ENCODE data around the gene GKAP1. TPM values are rescaled to one million over a fixed set of nuclear protein-coding genes. Genes with fewer than 3 reads are reported as not detected.
"Not testable (repeated sequence)": the region's sequence is repeated elsewhere in the genome, so short reads cannot be mapped to it uniquely, and the experiment has no call there.

GKAP1 gene
- polyA plus RNA-seq, 1 of the 3 experiments (the other 2 are of a cell fraction) = 1.7 TPM

GRCh38 chr9:83733739-83734138 lies 83.8 kb downstream of the GKAP1 start:
- Histone ChIP-seq H3K9me2 (no peaks in the 10 kb centered on the region), H3K27ac (ENCODE audit: low read depth in 2 of 2, low read length in 1 of 2) (no peak overlapping the region), H4K20me1 (ENCODE audit: insufficient read depth) (no peaks in the 10 kb centered on the region), H3K36me3 (replicated peaks in 1 of 2; ENCODE audit: control insufficient read depth in 1 of 2, insufficient read depth in 2 of 2, low read length in 1 of 2) (no peaks in the 10 kb centered on the region), H3K27me3 (ENCODE audit: insufficient read depth) (no peaks in the 10 kb centered on the region), H3K79me2 (ENCODE audit: insufficient read depth) (no peaks in the 10 kb centered on the region), H3K9me3 (no peaks in the 10 kb centered on the region; the same call in 1 of the 2 replicates), H3K4me3 (ENCODE audit: low read depth in 2 of 2, low read length in 1 of 2) (no peak overlapping the region), H3K4me1 (ENCODE audit: control insufficient read depth in 1 of 2, insufficient read depth in 2 of 2, low read depth in 1 of 2, low read length in 1 of 2) (no peaks in the 10 kb centered on the region), H3K9ac (no peak overlapping the region), H3K4me2 (no peak overlapping the region), H3F3A (replicated peaks; ENCODE audit: insufficient read depth) (no peaks in the 10 kb centered on the region), H2AFZ (ENCODE audit: low read depth) (no peak overlapping the region)
- DNase-seq = no peak
- 89% methylated on average over 4 of the region's 4 CpGs for WGBS (ENCODE audit: low lambda C conversion rate)
- no peak for TF ChIP-seq EZH2phosphoT487 (IDR thresholded peaks at IDR 0.05; ENCODE audit: borderline replicate concordance, low read depth)
- no peak for TF ChIP-seq ZBTB33 (IDR thresholded peaks at IDR 0.05; ENCODE audit: borderline replicate concordance, low read depth)
- TF ChIP-seq CTCF (IDR thresholded peaks at IDR 0.05) = no peak
- no peak for TF ChIP-seq POLR2AphosphoS5 (IDR thresholded peaks at IDR 0.05; ENCODE audit: low read depth, low read length)
- TF ChIP-seq SIN3A (IDR thresholded peaks at IDR 0.05; ENCODE audit: borderline replicate concordance, low read depth, low read length) = no peak
- no peak for TF ChIP-seq FOXM1 (IDR thresholded peaks at IDR 0.05; ENCODE audit: low read depth)
- TF ChIP-seq SMC3 (IDR thresholded peaks at IDR 0.05; ENCODE audit: low read depth, low read length) = no peak
- POLR2A ChIA-PET = no interaction called here
- CTCF ChIA-PET = no interaction called here

- DNase-seq; H3K79me2 ChIP-seq (ENCODE audit: insufficient read depth); H3K27me3 ChIP-seq (ENCODE audit: insufficient read depth); H3K4me2 ChIP-seq; H3K27ac ChIP-seq (ENCODE audit: low read depth in 2 of 2, low read length in 1 of 2); CTCF ChIA-PET; H3F3A ChIP-seq (replicated peaks; ENCODE audit: insufficient read depth); H3K9me3 ChIP-seq; H3K36me3 ChIP-seq (replicated peaks in 1 of 2; ENCODE audit: control insufficient read depth in 1 of 2, insufficient read depth in 2 of 2, low read length in 1 of 2); H3K9me2 ChIP-seq; H4K20me1 ChIP-seq (ENCODE audit: insufficient read depth); POLR2A ChIA-PET; H3K4me1 ChIP-seq (ENCODE audit: control insufficient read depth in 1 of 2, insufficient read depth in 2 of 2, low read depth in 1 of 2, low read length in 1 of 2); H3K9ac ChIP-seq; H2AFZ ChIP-seq (ENCODE audit: low read depth); H3K4me3 ChIP-seq (ENCODE audit: low read depth in 2 of 2, low read length in 1 of 2): not testable (repeated sequence)
- WGBS (ENCODE audit: low lambda C conversion rate) = 77% methylated on average over 16 of the region's 22 CpGs
Measured at GRCh38 chr9:83728591-83729368, 88.8 kb downstream of the GKAP1 start.

Data from SK-N-SH (cell line).